ENCODE measurements around the gene NFU1.

NFU1 gene

GRCh38 chr2:69465513-69466456, 28.6 kb upstream of the NFU1 start:
- H3K36me3 ChIP-seq (ENCODE audit: low read length), result no peaks in the 10 kb centered on the region
- no peaks in the 10 kb centered on the region for H3K9me3 ChIP-seq (ENCODE audit: insufficient read depth, low read length)
- no peak overlapping the region for H3K4me3 ChIP-seq (ENCODE audit: insufficient read depth, low read length, poor library complexity, severe bottlenecking)
- no peak overlapping the region for H3K4me2 ChIP-seq (ENCODE audit: low read depth, low read length, poor library complexity, severe bottlenecking)
- H3K27me3 ChIP-seq (ENCODE audit: low read length), result no peaks in the 10 kb centered on the region
- H3K9me2 ChIP-seq (replicated peaks; ENCODE audit: insufficient read depth, low read length), result no peaks in the 10 kb centered on the region
- no peaks in the 10 kb centered on the region for H4K20me1 ChIP-seq (ENCODE audit: low read depth, low read length)
- no peak overlapping the region for H3K27ac ChIP-seq (ENCODE audit: low read depth, low read length)
- TF ChIP-seq EZH2phosphoT487 (conservative IDR thresholded peaks at IDR 0.05; ENCODE audit: low read length), result no peak
- no peak for TF ChIP-seq CTCF (IDR thresholded peaks at IDR 0.05; ENCODE audit: insufficient read depth, low read length, poor library complexity, severe bottlenecking)
- no peaks in the 10 kb centered on the region for H3K79me2 ChIP-seq (ENCODE audit: insufficient read depth, low read length)
- no peaks in the 10 kb centered on the region for H3F3A ChIP-seq (ENCODE audit: insufficient read depth)
- H2AFZ ChIP-seq (ENCODE audit: low read depth, low read length, severe bottlenecking), result no peak overlapping the region
- H3K9ac ChIP-seq (ENCODE audit: low read length), result no peak overlapping the region

- TF ChIP-seq EZH2phosphoT487 (conservative IDR thresholded peaks at IDR 0.05; ENCODE audit: low read length) (no peak), CTCF (IDR thresholded peaks at IDR 0.05; ENCODE audit: insufficient read depth, low read length, poor library complexity, severe bottlenecking) (no peak)
- Histone ChIP-seq H3K9me2 (replicated peaks; ENCODE audit: insufficient read depth, low read length) (no peaks in the 10 kb centered on the region), H3K9ac (ENCODE audit: low read length) (no peak overlapping the region), H3K27ac (ENCODE audit: low read depth, low read length) (no peak overlapping the region), H3K4me3 (ENCODE audit: insufficient read depth, low read length, poor library complexity, severe bottlenecking) (no peak overlapping the region), H3K27me3 (ENCODE audit: low read length) (no peaks in the 10 kb centered on the region), H4K20me1 (ENCODE audit: low read depth, low read length) (no peaks in the 10 kb centered on the region), H3K4me2 (ENCODE audit: low read depth, low read length, poor library complexity, severe bottlenecking) (no peak overlapping the region), H3F3A (ENCODE audit: insufficient read depth) (no peaks in the 10 kb centered on the region), H2AFZ (ENCODE audit: low read depth, low read length, severe bottlenecking) (no peak overlapping the region), H3K9me3 (ENCODE audit: insufficient read depth, low read length) (no peaks in the 10 kb centered on the region), H3K79me2 (ENCODE audit: insufficient read depth, low read length) (no peaks in the 10 kb centered on the region), H3K36me3 (ENCODE audit: low read length) (no peaks in the 10 kb centered on the region)
These were observed 27.3 kb upstream of the NFU1 start for GRCh38 chr2:69464575-69464974.

GRCh38 chr2:69462780-69463179, 25.5 kb upstream of the NFU1 start:
- no peaks in the 10 kb centered on the region for H3K36me3 ChIP-seq (ENCODE audit: low read length)
- no peaks in the 10 kb centered on the region for H3K9me2 ChIP-seq (replicated peaks; ENCODE audit: insufficient read depth, low read length)
- no peaks in the 10 kb centered on the region for H3F3A ChIP-seq (ENCODE audit: insufficient read depth)
- no peak overlapping the region for H3K9ac ChIP-seq (ENCODE audit: low read length)
- H4K20me1 ChIP-seq (ENCODE audit: low read depth, low read length), result no peaks in the 10 kb centered on the region
- TF ChIP-seq EZH2phosphoT487 (conservative IDR thresholded peaks at IDR 0.05; ENCODE audit: low read length), result no peak
- TF ChIP-seq CTCF (IDR thresholded peaks at IDR 0.05; ENCODE audit: insufficient read depth, low read length, poor library complexity, severe bottlenecking), result no peak
- H3K4me2 ChIP-seq (ENCODE audit: low read depth, low read length, poor library complexity, severe bottlenecking), result no peak overlapping the region
- no peak overlapping the region for H3K4me3 ChIP-seq (ENCODE audit: insufficient read depth, low read length, poor library complexity, severe bottlenecking)
- H3K79me2 ChIP-seq (ENCODE audit: insufficient read depth, low read length), result no peaks in the 10 kb centered on the region
- H3K9me3 ChIP-seq (ENCODE audit: insufficient read depth, low read length), result no peaks in the 10 kb centered on the region
- no peak overlapping the region for H2AFZ ChIP-seq (ENCODE audit: low read depth, low read length, severe bottlenecking)
- H3K27me3 ChIP-seq (ENCODE audit: low read length), result no peaks in the 10 kb centered on the region
- no peak overlapping the region for H3K27ac ChIP-seq (ENCODE audit: low read depth, low read length)

All from SU-DHL-6 (cell line).